IMR-90 (cell line): ENCODE data around the gene SEC16A. TPM values are rescaled to one million over a fixed set of nuclear protein-coding genes. Genes with fewer than 3 reads are reported as not detected.

Experiments used
- ATAC-seq: fragments of 200-7000 bp; cut with Tn5 transposase; 2 replicates; pipeline ENCODE4 v1.9.1; 2020; ENCODE audit warnings: low read depth, mild to moderate bottlenecking, moderate library complexity
- BruUV-seq: library from RNA; stranded (reverse); fragments of 400-500 nt; replicated peaks from 2 replicates; lab custom pipeline; 2021; lab: Mats Ljungman, UMichigan
- CTCF ChIA-PET: fragments of 300-600 bp; formaldehyde crosslinking; extraction: SDS; loops from one replicate; lab custom pipeline; 2021; ENCODE audit warnings: antibody characterized with exemption; lab: Yijun Ruan, JAX
- POLR2A ChIA-PET: fragments of 300-600 bp; sonication (Branson Sonifier 250); formaldehyde crosslinking; loops from one replicate; lab custom pipeline; 2022; ENCODE audit warnings: antibody characterized with exemption; ENCODE audit not compliant: unreplicated experiment; lab: Charles Lee
- DNase-seq: peaks from one replicate; pipeline ENCODE4 v3.0.0; 2013
- H2AFZ ChIP-seq: replicated peaks from 2 replicates; pipeline ENCODE3; 2013; ENCODE audit warnings: low read length, mild to moderate bottlenecking; ENCODE audit not compliant: poor library complexity
- H2AK5ac ChIP-seq: 2 replicates; pipeline ENCODE4 v1.6.1; 2013; ENCODE audit warnings: low read depth, low read length, inconsistent platforms
- H2AK9ac ChIP-seq: replicated peaks from 2 replicates; pipeline ENCODE3; 2013; ENCODE audit warnings: mild to moderate bottlenecking, low read depth, low read length, moderate library complexity; ENCODE audit not compliant: poor library complexity
- H2BK120ac ChIP-seq: 2 replicates; pipeline ENCODE4 v1.6.1; 2013; ENCODE audit warnings: low read depth, low read length, inconsistent platforms
- H2BK15ac ChIP-seq: 3 replicates; pipeline ENCODE4 v1.6.1; 2013; ENCODE audit warnings: low read depth, low read length, inconsistent platforms
- H2BK20ac ChIP-seq: 2 replicates; pipeline ENCODE4 v1.6.1; 2013; ENCODE audit warnings: low read depth, mild to moderate bottlenecking, inconsistent platforms, low read length, moderate library complexity
- H2BK5ac ChIP-seq: 2 replicates; pipeline ENCODE4 v1.6.1; 2013; ENCODE audit warnings: mild to moderate bottlenecking, low read depth, low read length, inconsistent platforms; ENCODE audit not compliant: poor library complexity, severe bottlenecking
- H3K14ac ChIP-seq: replicated peaks from 2 replicates; pipeline ENCODE4 v1.6.1; 2013; ENCODE audit warnings: low read depth, low read length, inconsistent platforms
- H3K18ac ChIP-seq: 2 replicates; pipeline ENCODE4 v1.6.1; 2013; ENCODE audit warnings: low read depth, low read length, control low read depth
- H3K23ac ChIP-seq: 2 replicates; pipeline ENCODE4 v1.6.1; 2013; ENCODE audit warnings: low read depth, low read length, inconsistent platforms
- H3K27ac ChIP-seq: 2 replicates; pipeline ENCODE4 v1.5.1; 2013; ENCODE audit warnings: mild to moderate bottlenecking, control low read depth, low read length; ENCODE audit not compliant: insufficient read depth
- H3K27me3 ChIP-seq: 2 replicates; pipeline ENCODE4 v1.6.1; 2013; ENCODE audit warnings: low read length; ENCODE audit not compliant: control insufficient read depth, insufficient read depth
- H3K36me3 ChIP-seq: 2 replicates; pipeline ENCODE4 v1.6.1; 2013; ENCODE audit warnings: low read length, mixed read lengths; ENCODE audit not compliant: control insufficient read depth, insufficient read depth
- H3K4ac ChIP-seq: 2 replicates; pipeline ENCODE4 v1.6.1; 2013; ENCODE audit warnings: low read depth, low read length, inconsistent platforms
- H3K4me1 ChIP-seq: 2 replicates; pipeline ENCODE4 v1.6.1; 2013; ENCODE audit warnings: low read length, mixed read lengths; ENCODE audit not compliant: control insufficient read depth, insufficient read depth
- H3K4me2 ChIP-seq: 2 replicates; pipeline ENCODE4 v1.6.1; 2013; ENCODE audit warnings: low read depth, mild to moderate bottlenecking, control low read depth, low read length, moderate library complexity
- H3K4me3 ChIP-seq: 2 replicates; pipeline ENCODE4 v1.5.1; 2013; ENCODE audit warnings: low read depth, mild to moderate bottlenecking, control low read depth, low read length, moderate library complexity; ENCODE audit not compliant: insufficient read depth
- H3K56ac ChIP-seq: 2 replicates; pipeline ENCODE4 v1.6.1; 2013; ENCODE audit warnings: low read length, inconsistent platforms; ENCODE audit not compliant: insufficient read depth; ENCODE audit errors: extremely low read depth
- H3K79me1 ChIP-seq, 2 experiments: 2 replicates each; pipeline ENCODE4 v1.6.1; 2013; ENCODE audit warnings: low read length in 2 of 2, inconsistent platforms in 1 of 2, low read depth in 1 of 2
- H3K9ac ChIP-seq: 2 replicates; pipeline ENCODE4 v1.6.1; 2013; ENCODE audit warnings: low read depth, low read length, control low read depth
- H3K9me1 ChIP-seq: 2 replicates; pipeline ENCODE4 v1.6.1; 2013; ENCODE audit warnings: low read length, inconsistent platforms; ENCODE audit not compliant: insufficient read depth
- H3K9me3 ChIP-seq: 2 replicates; pipeline ENCODE4 v1.6.1; 2013; ENCODE audit warnings: low read length; ENCODE audit not compliant: control insufficient read depth, insufficient read depth
- H4K20me1 ChIP-seq: 2 replicates; pipeline ENCODE4 v1.6.1; 2013; ENCODE audit warnings: low read length, inconsistent platforms; ENCODE audit not compliant: insufficient read depth
- H4K5ac ChIP-seq: 2 replicates; pipeline ENCODE4 v1.6.1; 2013; ENCODE audit warnings: mild to moderate bottlenecking, low read depth, low read length, control low read depth
- H4K8ac ChIP-seq, 2 experiments: 2 replicates each; pipeline ENCODE4 v1.6.1; 2013; ENCODE audit warnings: low read depth in 2 of 2, low read length in 2 of 2, control low read depth in 1 of 2, inconsistent platforms in 1 of 2
- H4K91ac ChIP-seq: 2 replicates; pipeline ENCODE4 v1.6.1; 2013; ENCODE audit warnings: low read depth, low read length, inconsistent platforms; ENCODE audit not compliant: insufficient read depth
- CHD1 ChIP-seq: IDR thresholded peaks from 2 replicates; pipeline ENCODE4 v1.6.1; 2012; ENCODE audit warnings: low read depth, low read length, improper control_type of control experiment
- MAZ ChIP-seq: IDR thresholded peaks from 2 replicates; pipeline ENCODE4 v1.6.1; 2012; ENCODE audit warnings: low read depth, mild to moderate bottlenecking, low read length, improper control_type of control experiment, moderate library complexity, borderline replicate concordance
- POLR2A ChIP-seq: IDR thresholded peaks from 2 replicates; pipeline ENCODE4 v1.6.1; 2012; ENCODE audit warnings: mild to moderate bottlenecking, low read depth, low read length
- RCOR1 ChIP-seq: IDR thresholded peaks from 2 replicates; pipeline ENCODE4 v1.6.1; 2012; ENCODE audit warnings: mild to moderate bottlenecking, low read length, improper control_type of control experiment; ENCODE audit not compliant: insufficient replicate concordance
- RFX5 ChIP-seq: IDR thresholded peaks from 2 replicates; pipeline ENCODE4 v1.8.0; 2012; ENCODE audit warnings: low read depth, mild to moderate bottlenecking, low read length, moderate library complexity
- WGBS, 2 experiments: methylation state at CpG; one replicate each; pipeline versions ENCODE4 v1.1.5 to v1.1.7; 2013; ENCODE audit warnings: missing lambda C conversion rate in 2 of 2; ENCODE audit not compliant: insufficient read length in 1 of 2; ENCODE audit errors: extremely low coverage in 2 of 2; 5-methylcytosine and 5-hydroxymethylcytosine counted together
- dilution Hi-C: fragments of 300-500 bp; cut with HindIII; formaldehyde crosslinking; loops from one replicate; pipeline ENCODE4 v1.14.3; 2018; ENCODE audit warnings: low sequenced_read_pairs; ENCODE audit not compliant: unreplicated experiment
- in situ Hi-C: fragments of 300-500 bp; cut with MboI; formaldehyde crosslinking; loops from 3 replicates; pipeline ENCODE4 v1.14.3; 2019; ENCODE audit warnings: low sequenced_read_pairs, inconsistent platforms, mixed read lengths
- intact Hi-C: fragments of 100-400 bp; cut with micrococcal nuclease; formaldehyde crosslinking; loops from 2 replicates; pipeline ENCODE4 v1.10.0; 2022
- polyA plus RNA-seq, 3 experiments: library from polyadenylated mRNA; depleted of rRNA; stranded (reverse); fragments of >200 nt; gene quantifications; 2 replicates each; pipeline ENCODE4 v1.2.3, GENCODE V29; 2012; ENCODE audit warnings: low replicate concordance in 1 of 3
- total RNA-seq: library from RNA; depleted of rRNA; stranded (reverse); fragments of >200 nt; gene quantifications from 2 replicates; pipeline ENCODE4 v1.2.3, GENCODE V29; 2012
- TF ChIP-seq, protein P1 (sequence below): conservative IDR thresholded peaks from 2 replicates; pipeline ENCODE4 v1.5.1; 2012; ENCODE audit warnings: mild to moderate bottlenecking, low read depth, low read length, improper control_type of control experiment
- TF ChIP-seq, protein P2 (sequence below): fragments of 150-350 bp; IDR thresholded peaks from 2 replicates; pipeline ENCODE4 v1.6.1; 2017; ENCODE audit warnings: mild to moderate bottlenecking, antibody characterized with exemption, low read length, low read depth
- TF ChIP-seq, protein P3 (sequence below): fragments of 150-350 bp; IDR thresholded peaks from 2 replicates; pipeline ENCODE4 v1.6.1; 2016; ENCODE audit warnings: low read depth, mild to moderate bottlenecking, low read length, moderate library complexity, borderline replicate concordance

Gene SEC16A
- total and polyA plus RNA-seq, 2 of the 4 experiments (the other 2 are of a cell fraction), result 12.2 to 48.1 TPM

DNA sequence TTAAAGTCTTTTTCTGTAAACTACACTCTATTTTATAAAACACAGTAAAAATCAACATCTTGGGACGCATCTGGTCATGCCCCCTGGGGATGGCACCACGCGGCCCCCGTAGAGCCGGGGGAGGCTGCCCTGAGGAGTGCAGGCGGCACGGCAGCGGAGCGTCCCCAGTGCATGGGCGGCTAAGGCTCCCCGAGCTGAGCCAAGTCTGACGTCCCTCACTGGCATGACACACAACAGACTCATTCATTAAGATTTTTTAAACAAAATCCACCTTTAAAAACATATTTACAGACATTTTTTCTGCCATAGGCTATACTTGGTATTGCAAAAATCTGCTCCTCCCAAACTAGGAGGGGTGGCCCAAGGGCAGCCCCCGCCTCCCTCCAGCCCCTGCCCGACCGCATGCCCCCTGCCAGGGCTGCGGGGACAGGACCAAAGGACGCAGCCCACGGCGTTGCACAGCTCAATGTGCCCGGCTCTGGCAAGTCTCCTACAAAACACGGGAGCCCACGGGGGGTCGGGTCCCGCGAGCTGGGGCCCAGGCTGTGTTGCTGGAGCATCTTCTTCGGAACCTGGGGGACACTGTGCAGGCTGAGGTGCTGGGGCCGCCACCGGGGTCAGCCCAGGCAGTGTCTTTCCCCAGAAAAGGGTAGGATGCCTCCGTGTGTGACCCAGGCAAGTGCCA is 11.8 kb upstream of the SEC16A start:
- Histone ChIP-seq H2BK15ac (no peak overlapping the region), H2BK120ac (no peak overlapping the region), H3K56ac (no peak overlapping the region), H3K27me3 (no peaks in the 10 kb centered on the region), H3K4me2 (no peak overlapping the region), H3K23ac (no peak overlapping the region), H3K18ac (no peak overlapping the region), H2AK5ac (no peak overlapping the region), H4K20me1 (no peaks in the 10 kb centered on the region), H3K79me1 (no peaks in the 10 kb centered on the region), H3K4ac (no peak overlapping the region), H2BK20ac (no peak overlapping the region), H3K4me3 (no peak overlapping the region), H4K5ac (no peak overlapping the region), H2AK9ac (no peak overlapping the region), H4K91ac (no peak overlapping the region), H3K27ac (no peak overlapping the region), H3K9me1 (no peaks in the 10 kb centered on the region), H2BK5ac (no peak overlapping the region), H3K14ac (no peak overlapping the region), H3K9ac (no peak overlapping the region), H3K9me3 (no peaks in the 10 kb centered on the region), H3K4me1 (no peaks in the 10 kb centered on the region), H3K36me3 (peaks cover 41% of the 10 kb centered on the region), H2AFZ (no peak overlapping the region), H4K8ac (no peak overlapping the region)
- BruUV-seq, result no TSS peak
- ChIA-PET POLR2A (no interaction called here), CTCF (no interaction called here)
- WGBS, 2 experiments, result 81% methylated on average over 15 of the region's 29 CpGs; no CpG with 5 or more reads in 1 of the 2 experiments
- intact Hi-C loops, result no loop called here
- ATAC-seq (peak; percentile 50), DNase-seq (no peak)
- in situ Hi-C loops, result loop anchor here (5.0 kb wide), 1 partner anchor 138 kb away; no protein-coding TSS in a partner anchor
- TF ChIP-seq RFX5 (no peak), POLR2A (no peak), MAZ (no peak), CHD1 (no peak), RCOR1 (no peak)
- TF ChIP-seq, protein P1, sequence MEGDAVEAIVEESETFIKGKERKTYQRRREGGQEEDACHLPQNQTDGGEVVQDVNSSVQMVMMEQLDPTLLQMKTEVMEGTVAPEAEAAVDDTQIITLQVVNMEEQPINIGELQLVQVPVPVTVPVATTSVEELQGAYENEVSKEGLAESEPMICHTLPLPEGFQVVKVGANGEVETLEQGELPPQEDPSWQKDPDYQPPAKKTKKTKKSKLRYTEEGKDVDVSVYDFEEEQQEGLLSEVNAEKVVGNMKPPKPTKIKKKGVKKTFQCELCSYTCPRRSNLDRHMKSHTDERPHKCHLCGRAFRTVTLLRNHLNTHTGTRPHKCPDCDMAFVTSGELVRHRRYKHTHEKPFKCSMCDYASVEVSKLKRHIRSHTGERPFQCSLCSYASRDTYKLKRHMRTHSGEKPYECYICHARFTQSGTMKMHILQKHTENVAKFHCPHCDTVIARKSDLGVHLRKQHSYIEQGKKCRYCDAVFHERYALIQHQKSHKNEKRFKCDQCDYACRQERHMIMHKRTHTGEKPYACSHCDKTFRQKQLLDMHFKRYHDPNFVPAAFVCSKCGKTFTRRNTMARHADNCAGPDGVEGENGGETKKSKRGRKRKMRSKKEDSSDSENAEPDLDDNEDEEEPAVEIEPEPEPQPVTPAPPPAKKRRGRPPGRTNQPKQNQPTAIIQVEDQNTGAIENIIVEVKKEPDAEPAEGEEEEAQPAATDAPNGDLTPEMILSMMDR, result no peak
- TF ChIP-seq, protein P2, sequence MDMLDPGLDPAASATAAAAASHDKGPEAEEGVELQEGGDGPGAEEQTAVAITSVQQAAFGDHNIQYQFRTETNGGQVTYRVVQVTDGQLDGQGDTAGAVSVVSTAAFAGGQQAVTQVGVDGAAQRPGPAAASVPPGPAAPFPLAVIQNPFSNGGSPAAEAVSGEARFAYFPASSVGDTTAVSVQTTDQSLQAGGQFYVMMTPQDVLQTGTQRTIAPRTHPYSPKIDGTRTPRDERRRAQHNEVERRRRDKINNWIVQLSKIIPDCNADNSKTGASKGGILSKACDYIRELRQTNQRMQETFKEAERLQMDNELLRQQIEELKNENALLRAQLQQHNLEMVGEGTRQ, result no peak
- TF ChIP-seq, protein P3, sequence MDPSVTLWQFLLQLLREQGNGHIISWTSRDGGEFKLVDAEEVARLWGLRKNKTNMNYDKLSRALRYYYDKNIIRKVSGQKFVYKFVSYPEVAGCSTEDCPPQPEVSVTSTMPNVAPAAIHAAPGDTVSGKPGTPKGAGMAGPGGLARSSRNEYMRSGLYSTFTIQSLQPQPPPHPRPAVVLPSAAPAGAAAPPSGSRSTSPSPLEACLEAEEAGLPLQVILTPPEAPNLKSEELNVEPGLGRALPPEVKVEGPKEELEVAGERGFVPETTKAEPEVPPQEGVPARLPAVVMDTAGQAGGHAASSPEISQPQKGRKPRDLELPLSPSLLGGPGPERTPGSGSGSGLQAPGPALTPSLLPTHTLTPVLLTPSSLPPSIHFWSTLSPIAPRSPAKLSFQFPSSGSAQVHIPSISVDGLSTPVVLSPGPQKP, result no peak
- dilution Hi-C loops, result no loop called here
